GM18502 (cell line): Measurements from ENCODE around the gene EEF1A2.

Source experiments
- ATAC-seq: cut with Tn5 transposase; IDR thresholded peaks from one replicate; pipeline ENCODE4 v1.9.1; 2021; ENCODE audit warnings: mild to moderate bottlenecking; ENCODE audit not compliant: unreplicated experiment, poor library complexity

The EEF1A2 gene

GRCh38 chr20:63498960-63499337 lies at the start of gene EEF1A2:
TSS of gene EEF1A2 (minus strand) at chr20:63499083. CDS start at chr20:63497763, 1,320 bp downstream.
- ATAC-seq = no peak

GRCh38 chr20:63548542-63548941 lies 49.7 kb upstream of the EEF1A2 start:
- no peak for ATAC-seq

- no peak for ATAC-seq
These were observed 49.0 kb upstream of the EEF1A2 start, which contains the start of gene SRMS for GRCh38 chr20:63547725-63548480. TSS of gene SRMS (minus strand) at chr20:63547749. CDS start at chr20:63547463, 286 bp downstream.

- ATAC-seq = no peak
These were observed 48.3 kb upstream of the EEF1A2 start for GRCh38 chr20:63546956-63547724.

GRCh38 chr20:63546256-63546955 lies 47.5 kb upstream of the EEF1A2 start:
- no peak for ATAC-seq

GRCh38 chr20:63545814-63546213 lies 46.9 kb upstream of the EEF1A2 start:
- no peak for ATAC-seq

GRCh38 chr20:63544958-63545516 lies 46.2 kb upstream of the EEF1A2 start:
- ATAC-seq = no peak

- ATAC-seq = no peak
These were observed 45.5 kb upstream of the EEF1A2 start for GRCh38 chr20:63544241-63544957.

GRCh38 chr20:63543733-63544132 lies 44.9 kb upstream of the EEF1A2 start:
- ATAC-seq = no peak

- no peak for ATAC-seq
These were observed 44.2 kb upstream of the EEF1A2 start for GRCh38 chr20:63543131-63543530.

GRCh38 chr20:63542696-63543095 lies 43.8 kb upstream of the EEF1A2 start:
- ATAC-seq = no peak

GRCh38 chr20:63542031-63542559 lies 43.2 kb upstream of the EEF1A2 start:
- no peak for ATAC-seq

GRCh38 chr20:63541371-63541770 lies 42.5 kb upstream of the EEF1A2 start:
- no peak for ATAC-seq

GRCh38 chr20:63540417-63541186 lies 41.7 kb upstream of the EEF1A2 start:
- ATAC-seq = no peak

- no peak for ATAC-seq
These were observed 40.8 kb upstream of the EEF1A2 start for GRCh38 chr20:63539441-63540370.

- no peak for ATAC-seq
These were observed 40.2 kb upstream of the EEF1A2 start for GRCh38 chr20:63539092-63539430.

- no peak for ATAC-seq
These were observed 39.6 kb upstream of the EEF1A2 start for GRCh38 chr20:63538204-63539091.
